ENCODE results near the gene CAB39.

DNA sequence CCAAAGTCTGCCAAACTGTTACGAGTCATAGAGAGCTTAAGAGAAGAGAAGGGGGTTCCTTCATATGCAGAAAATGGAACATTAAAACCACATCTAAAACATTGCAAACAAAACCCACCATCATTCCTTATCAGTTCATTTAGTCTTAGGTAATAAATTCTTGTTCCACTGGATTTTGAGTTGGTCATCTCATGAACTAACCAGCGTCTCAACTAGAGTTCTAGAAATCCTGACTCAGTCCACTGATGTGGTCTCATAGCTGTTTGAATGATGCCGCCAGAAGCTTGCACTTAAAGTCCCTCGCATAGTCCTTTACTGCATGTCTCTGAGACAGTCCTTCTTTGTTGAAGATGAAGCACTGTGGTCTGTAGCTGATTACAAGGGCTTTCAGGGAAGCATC is 15.0 kb upstream of the CAB39 start:
- TF ChIP-seq, protein P1, sequence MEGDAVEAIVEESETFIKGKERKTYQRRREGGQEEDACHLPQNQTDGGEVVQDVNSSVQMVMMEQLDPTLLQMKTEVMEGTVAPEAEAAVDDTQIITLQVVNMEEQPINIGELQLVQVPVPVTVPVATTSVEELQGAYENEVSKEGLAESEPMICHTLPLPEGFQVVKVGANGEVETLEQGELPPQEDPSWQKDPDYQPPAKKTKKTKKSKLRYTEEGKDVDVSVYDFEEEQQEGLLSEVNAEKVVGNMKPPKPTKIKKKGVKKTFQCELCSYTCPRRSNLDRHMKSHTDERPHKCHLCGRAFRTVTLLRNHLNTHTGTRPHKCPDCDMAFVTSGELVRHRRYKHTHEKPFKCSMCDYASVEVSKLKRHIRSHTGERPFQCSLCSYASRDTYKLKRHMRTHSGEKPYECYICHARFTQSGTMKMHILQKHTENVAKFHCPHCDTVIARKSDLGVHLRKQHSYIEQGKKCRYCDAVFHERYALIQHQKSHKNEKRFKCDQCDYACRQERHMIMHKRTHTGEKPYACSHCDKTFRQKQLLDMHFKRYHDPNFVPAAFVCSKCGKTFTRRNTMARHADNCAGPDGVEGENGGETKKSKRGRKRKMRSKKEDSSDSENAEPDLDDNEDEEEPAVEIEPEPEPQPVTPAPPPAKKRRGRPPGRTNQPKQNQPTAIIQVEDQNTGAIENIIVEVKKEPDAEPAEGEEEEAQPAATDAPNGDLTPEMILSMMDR (conservative IDR thresholded peaks at IDR 0.05; ENCODE audit: low read depth in 2 of 2), result no peak
- TF ChIP-seq POLR2AphosphoS5 (IDR thresholded peaks at IDR 0.05; ENCODE audit: low read depth) (no peak), EZH2phosphoT487 (IDR thresholded peaks at IDR 0.05; ENCODE audit: unreplicated experiment) (no peak)
